Fibroblast of mammary gland (primary cell): ENCODE data around the gene GTF2F2.
A peak's percentile ranks its signal among the peaks of the same experiment; 100 is the strongest.

Experiments
- DNase-seq: peaks from one replicate; pipeline ENCODE4 v3.0.0-alpha.2; 2010; ENCODE audit warnings: low read depth
- H3K4me3 ChIP-seq: 2 replicates; pipeline ENCODE4 v1.5.1; 2011; ENCODE audit warnings: low read depth, mild to moderate bottlenecking, low read length, moderate library complexity; ENCODE audit not compliant: control insufficient read depth
- CTCF ChIP-seq: conservative IDR thresholded peaks from 2 replicates; pipeline ENCODE4 v1.5.1; 2011; ENCODE audit warnings: low read depth, low read length, inconsistent platforms; ENCODE audit not compliant: control insufficient read depth, insufficient read depth

Gene GTF2F2

GRCh38 chr13:45327253-45327955 lies 207.1 kb downstream of the GTF2F2 start:
- no peak overlapping the region for H3K4me3 ChIP-seq
- no peak for DNase-seq
- no peak for TF ChIP-seq CTCF

GRCh38 chr13:45328661-45329111 lies 208.4 kb downstream of the GTF2F2 start:
- no peak for DNase-seq
- no peak overlapping the region for H3K4me3 ChIP-seq
- no peak for TF ChIP-seq CTCF

- no peak overlapping the region for H3K4me3 ChIP-seq
- no peak for DNase-seq
- no peak for TF ChIP-seq CTCF
These were observed 210.9 kb downstream of the GTF2F2 start for GRCh38 chr13:45331123-45331619.

- no peak for DNase-seq
- H3K4me3 ChIP-seq = no peak overlapping the region
- no peak for TF ChIP-seq CTCF
These were observed 211.4 kb downstream of the GTF2F2 start for GRCh38 chr13:45331692-45332035.

- H3K4me3 ChIP-seq = no peak overlapping the region
- peak; percentile 95 for DNase-seq
These were observed 211.9 kb downstream of the GTF2F2 start for GRCh38 chr13:45332036-45332830.

GRCh38 chr13:45332831-45333219 lies 212.5 kb downstream of the GTF2F2 start:
- H3K4me3 ChIP-seq = no peak overlapping the region
- no peak for DNase-seq
- TF ChIP-seq CTCF = no peak

More at GRCh38 chr13:45332036-45332830, 211.9 kb downstream of the GTF2F2 start:
- TF ChIP-seq CTCF = no peak
